ENCODE measurements around the gene HNRNPA3.
"Not testable (repeated sequence)": the region's sequence is repeated elsewhere in the genome, so short reads cannot be mapped to it uniquely, and the experiment has no call there.

Gene HNRNPA3

GRCh38 chr2:177192788-177193187, 19.8 kb upstream of the HNRNPA3 start:
- no peak overlapping the region for H3K4me3 ChIP-seq (ENCODE audit: low read depth, low read length)
- TF ChIP-seq CTCF (IDR thresholded peaks at IDR 0.05; ENCODE audit: borderline replicate concordance, insufficient read depth, low read depth, low read length): no peak

- H3K4me3 ChIP-seq (ENCODE audit: low read depth, low read length): no peak overlapping the region
- no peak for TF ChIP-seq CTCF (IDR thresholded peaks at IDR 0.05; ENCODE audit: borderline replicate concordance, insufficient read depth, low read depth, low read length)
Measured at GRCh38 chr2:177193240-177193639, 19.4 kb upstream of the HNRNPA3 start.

- no peak overlapping the region for H3K4me3 ChIP-seq (ENCODE audit: low read depth, low read length)
- TF ChIP-seq CTCF (IDR thresholded peaks at IDR 0.05; ENCODE audit: borderline replicate concordance, insufficient read depth, low read depth, low read length): peak; percentile 28; the same call in 1 of the 2 replicates
Measured at GRCh38 chr2:177195194-177195593, 17.4 kb upstream of the HNRNPA3 start.

GRCh38 chr2:177200419-177200818, 12.2 kb upstream of the HNRNPA3 start:
- H3K4me3 ChIP-seq (ENCODE audit: low read depth, low read length): not testable (repeated sequence)

- no peak for TF ChIP-seq CTCF (IDR thresholded peaks at IDR 0.05; ENCODE audit: borderline replicate concordance, insufficient read depth, low read depth, low read length)
- no peak overlapping the region for H3K4me3 ChIP-seq (ENCODE audit: low read depth, low read length)
Measured at GRCh38 chr2:177201919-177202346, 10.7 kb upstream of the HNRNPA3 start.

- TF ChIP-seq CTCF (IDR thresholded peaks at IDR 0.05; ENCODE audit: borderline replicate concordance, insufficient read depth, low read depth, low read length): no peak
- no peak overlapping the region for H3K4me3 ChIP-seq (ENCODE audit: low read depth, low read length)
Measured at GRCh38 chr2:177204417-177204816, 8.2 kb upstream of the HNRNPA3 start.

- H3K4me3 ChIP-seq (ENCODE audit: low read depth, low read length): no peak overlapping the region
- no peak for TF ChIP-seq CTCF (IDR thresholded peaks at IDR 0.05; ENCODE audit: borderline replicate concordance, insufficient read depth, low read depth, low read length)
Measured at GRCh38 chr2:177207101-177207500, 5.5 kb upstream of the HNRNPA3 start.

- peak overlapping the region; percentile 55 for H3K4me3 ChIP-seq (ENCODE audit: low read depth, low read length)
- TF ChIP-seq CTCF (IDR thresholded peaks at IDR 0.05; ENCODE audit: borderline replicate concordance, insufficient read depth, low read depth, low read length): no peak
Measured at GRCh38 chr2:177211169-177211568, 1.4 kb upstream of the HNRNPA3 start.

Measured in GM12875 (cell line).